K562 (cell line): ENCODE data around the gene ABHD5.
A peak's percentile ranks its signal among the peaks of the same experiment; 100 is the strongest.

ENCODE experiments used
- EP300 ChIP-seq: IDR thresholded peaks from 2 replicates; pipeline ENCODE4 v1.6.1; 2012; ENCODE audit warnings: low read length, improper control_type of control experiment
- GTF2F1 ChIP-seq: IDR thresholded peaks from 2 replicates; pipeline ENCODE4 v1.6.1; 2011; ENCODE audit warnings: low read depth, low read length, improper control_type of control experiment
- JUN ChIP-seq, 2 experiments: sonication (generic) in 1 of 2; formaldehyde crosslinking in 1 of 2; IDR thresholded peaks; 2 replicates each; pipeline versions ENCODE4 v1.6.1 to v1.8.0; 2012 to 2022; ENCODE audit warnings: borderline replicate concordance in 2 of 2, mild to moderate bottlenecking in 2 of 2, improper control_type of control experiment in 1 of 2, low read depth in 1 of 2, low read length in 1 of 2, missing genetic modification reagents in 1 of 2
- KAT2B ChIP-seq: IDR thresholded peaks from one replicate; pipeline ENCODE4 v1.6.1; 2012; ENCODE audit warnings: low read depth, mild to moderate bottlenecking, control low read depth, inconsistent platforms, low read length, moderate library complexity
- MBD2 ChIP-seq: sonication (generic); IDR thresholded peaks from 2 replicates; pipeline ENCODE4 v1.6.1; 2016; ENCODE audit warnings: low read depth, borderline replicate concordance
- NFRKB ChIP-seq: fragments of 450-650 bp; IDR thresholded peaks from 2 replicates; pipeline ENCODE4 v1.6.1; 2016; ENCODE audit warnings: low read depth
- PHB ChIP-seq: fragments of 250-450 bp; sonication (Bioruptor Pico); IDR thresholded peaks from 2 replicates; pipeline ENCODE4 v1.5.0; 2021
- POLR2A ChIP-seq: fragments of 450-650 bp; conservative IDR thresholded peaks from 2 replicates; pipeline ENCODE4 v1.6.1; 2016
- TBL1XR1 ChIP-seq, 2 experiments: IDR thresholded peaks; 2 replicates each; pipeline ENCODE4 v1.6.1; 2012; ENCODE audit warnings: improper control_type of control experiment in 2 of 2, low read length in 2 of 2, mild to moderate bottlenecking in 1 of 2
- ZBTB49 ChIP-seq: sonication (generic); formaldehyde crosslinking; IDR thresholded peaks from 2 replicates; pipeline ENCODE4 v1.8.0; 2022; ENCODE audit warnings: missing genetic modification reagents, mild to moderate bottlenecking, borderline replicate concordance
- TF ChIP-seq, protein P1 (sequence below), 3 experiments: IDR thresholded peaks in 2 of 3; conservative IDR thresholded peaks in 1 of 3; 2 replicates each; pipeline ENCODE4 v1.5.1; 2011 to 2012; ENCODE audit warnings: low read length in 3 of 3, mild to moderate bottlenecking in 3 of 3, control low read depth in 2 of 3, improper control_type of control experiment in 1 of 3, inconsistent platforms in 1 of 3, low read depth in 1 of 3, mixed read lengths in 1 of 3, moderate library complexity in 1 of 3; ENCODE audit not compliant: insufficient read depth in 2 of 3
- TF ChIP-seq, protein P2 (sequence below): sonication (generic); formaldehyde crosslinking; IDR thresholded peaks from 2 replicates; pipeline ENCODE4 v1.5.0; 2020; ENCODE audit warnings: missing genetic modification reagents

- TF ChIP-seq TBL1XR1 (IDR thresholded peaks at IDR 0.05; ENCODE audit: low read length in 2 of 2): no peak
- no peak for TF ChIP-seq MBD2
- TF ChIP-seq, protein P1, sequence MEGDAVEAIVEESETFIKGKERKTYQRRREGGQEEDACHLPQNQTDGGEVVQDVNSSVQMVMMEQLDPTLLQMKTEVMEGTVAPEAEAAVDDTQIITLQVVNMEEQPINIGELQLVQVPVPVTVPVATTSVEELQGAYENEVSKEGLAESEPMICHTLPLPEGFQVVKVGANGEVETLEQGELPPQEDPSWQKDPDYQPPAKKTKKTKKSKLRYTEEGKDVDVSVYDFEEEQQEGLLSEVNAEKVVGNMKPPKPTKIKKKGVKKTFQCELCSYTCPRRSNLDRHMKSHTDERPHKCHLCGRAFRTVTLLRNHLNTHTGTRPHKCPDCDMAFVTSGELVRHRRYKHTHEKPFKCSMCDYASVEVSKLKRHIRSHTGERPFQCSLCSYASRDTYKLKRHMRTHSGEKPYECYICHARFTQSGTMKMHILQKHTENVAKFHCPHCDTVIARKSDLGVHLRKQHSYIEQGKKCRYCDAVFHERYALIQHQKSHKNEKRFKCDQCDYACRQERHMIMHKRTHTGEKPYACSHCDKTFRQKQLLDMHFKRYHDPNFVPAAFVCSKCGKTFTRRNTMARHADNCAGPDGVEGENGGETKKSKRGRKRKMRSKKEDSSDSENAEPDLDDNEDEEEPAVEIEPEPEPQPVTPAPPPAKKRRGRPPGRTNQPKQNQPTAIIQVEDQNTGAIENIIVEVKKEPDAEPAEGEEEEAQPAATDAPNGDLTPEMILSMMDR (IDR thresholded peaks at IDR 0.05 in 2 of 3, conservative IDR thresholded peaks at IDR 0.05 in 1 of 3; ENCODE audit: insufficient read depth in 2 of 3, low read depth in 1 of 3, low read length in 3 of 3): peak; percentile 34 to 42 (median 37); a peak in 4 of 6 replicates
- no peak for TF ChIP-seq POLR2A
- TF ChIP-seq, protein P2, sequence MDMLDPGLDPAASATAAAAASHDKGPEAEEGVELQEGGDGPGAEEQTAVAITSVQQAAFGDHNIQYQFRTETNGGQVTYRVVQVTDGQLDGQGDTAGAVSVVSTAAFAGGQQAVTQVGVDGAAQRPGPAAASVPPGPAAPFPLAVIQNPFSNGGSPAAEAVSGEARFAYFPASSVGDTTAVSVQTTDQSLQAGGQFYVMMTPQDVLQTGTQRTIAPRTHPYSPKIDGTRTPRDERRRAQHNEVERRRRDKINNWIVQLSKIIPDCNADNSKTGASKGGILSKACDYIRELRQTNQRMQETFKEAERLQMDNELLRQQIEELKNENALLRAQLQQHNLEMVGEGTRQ: no peak
- TF ChIP-seq ZBTB49: no peak
- TF ChIP-seq KAT2B: no peak
- TF ChIP-seq GTF2F1: no peak
- TF ChIP-seq NFRKB: no peak
- no peak for TF ChIP-seq EP300
- TF ChIP-seq PHB (CRISPR knock-in tag): no peak
- no peak for TF ChIP-seq JUN (IDR thresholded peaks at IDR 0.05; ENCODE audit: borderline replicate concordance, low read depth, low read length)
- no peak for TF ChIP-seq JUN (CRISPR knock-in tag; IDR thresholded peaks at IDR 0.05; ENCODE audit: borderline replicate concordance)
These were observed 9.1 kb downstream of the ABHD5 start for GRCh38 chr3:43699864-43700263.
